Upper lobe of right lung (tissue), 1 donor: Measurements from ENCODE around the gene GPRC5A. TPM values are rescaled to one million over a fixed set of nuclear protein-coding genes. Genes with fewer than 3 reads are reported as not detected.

Experiments
- ATAC-seq: fragments of 200-7000 bp; cut with Tn5 transposase; one replicate; pipeline ENCODE4 v1.9.1; 2020; ENCODE audit warnings: mild to moderate bottlenecking, moderate library complexity
- DNase-seq: peaks from one replicate; pipeline ENCODE4 v3.0.0-alpha.2; 2020
- H3K27ac ChIP-seq: fragments of 200-600 bp; one replicate; pipeline ENCODE4 v1.8.0; 2022
- H3K27me3 ChIP-seq: fragments of 200-600 bp; one replicate; pipeline ENCODE4 v1.8.0; 2022; ENCODE audit warnings: mild to moderate bottlenecking
- H3K36me3 ChIP-seq: fragments of 200-600 bp; one replicate; pipeline ENCODE4 v1.8.0; 2022
- H3K4me1 ChIP-seq: fragments of 200-600 bp; one replicate; pipeline ENCODE4 v1.8.0; 2022
- H3K4me3 ChIP-seq: fragments of 200-600 bp; one replicate; pipeline ENCODE4 v1.8.0; 2022; ENCODE audit warnings: mild to moderate bottlenecking
- H3K9me3 ChIP-seq: fragments of 200-600 bp; one replicate; pipeline ENCODE4 v1.8.0; 2022
- CTCF ChIP-seq: fragments of 200-600 bp; IDR thresholded peaks from one replicate; pipeline ENCODE4 v1.8.0; 2022; ENCODE audit warnings: antibody characterized with exemption
- intact Hi-C: fragments of 100-400 bp; cut with DNase I; formaldehyde crosslinking; loops from one replicate; pipeline ENCODE4 v1.11.0; 2022
- total RNA-seq: library from RNA; stranded (reverse); fragmentation: NEBNext Ultra II Directional; extraction: Animal tissue kit (Norgen Biotek cat#: 25700); gene quantifications from one replicate; pipeline ENCODE4 v1.2.1, GENCODE V29; 2021
- donor health status: DM: no; HTN: yes; CAD: no; lungs with severe emphysema.

GPRC5A gene
- total RNA-seq, 1 donor from 2014 or later: 886 TPM

GRCh38 chr12:12947902-12948301 lies 56.5 kb downstream of the GPRC5A start:
- ATAC-seq (no peak), DNase-seq (no peak)
- TF ChIP-seq CTCF: no peak
- Histone ChIP-seq H3K27me3 (no peaks in the 10 kb centered on the region), H3K27ac (no peak overlapping the region), H3K36me3 (no peaks in the 10 kb centered on the region), H3K4me3 (no peak overlapping the region), H3K4me1 (peaks cover 7% of the 10 kb centered on the region), H3K9me3 (no peaks in the 10 kb centered on the region)
- intact Hi-C loops: no loop called here

- no peaks in the 10 kb centered on the region for H3K9me3 ChIP-seq
Observed at GRCh38 chr12:12951504-12951903, 60.1 kb downstream of the GPRC5A start.

GRCh38 chr12:12952036-12952435 lies 60.7 kb downstream of the GPRC5A start, which contains the start of gene GPRC5D:
TSS of gene GPRC5D (minus strand) at chr12:12952170. CDS start at chr12:12950384, 1,786 bp downstream.
- H3K4me3 ChIP-seq: no peak within 1 kb of the TSS
- H3K9me3 ChIP-seq: no peaks in the 10 kb centered on the region
- DNase-seq (no peak), ATAC-seq (no peak)
- no peaks in the 10 kb centered on the region for H3K4me1 ChIP-seq
- H3K27ac ChIP-seq: no peak within 1 kb of the TSS
- H3K36me3 ChIP-seq: no peaks in the 10 kb centered on the region
- no peaks in the 10 kb centered on the region for H3K27me3 ChIP-seq
- intact Hi-C loops: no loop called here
- TF ChIP-seq CTCF: no peak

More at GRCh38 chr12:12951504-12951903, 60.1 kb downstream of the GPRC5A start:
- ATAC-seq (no peak), DNase-seq (no peak)
- H3K4me1 ChIP-seq: no peaks in the 10 kb centered on the region
- no peaks in the 10 kb centered on the region for H3K27me3 ChIP-seq
- H3K36me3 ChIP-seq: no peaks in the 10 kb centered on the region
- no peak overlapping the region for H3K27ac ChIP-seq
- intact Hi-C loops: no loop called here
- no peak overlapping the region for H3K4me3 ChIP-seq
- TF ChIP-seq CTCF: no peak

- TF ChIP-seq CTCF: no peak
- Histone ChIP-seq H3K27me3 (no peaks in the 10 kb centered on the region), H3K4me3 (no peak overlapping the region), H3K27ac (no peak overlapping the region), H3K36me3 (no peaks in the 10 kb centered on the region), H3K9me3 (no peaks in the 10 kb centered on the region), H3K4me1 (no peaks in the 10 kb centered on the region)
- ATAC-seq (no peak), DNase-seq (no peak)
- intact Hi-C loops: no loop called here
Observed at GRCh38 chr12:12954356-12954755, 63.0 kb downstream of the GPRC5A start.

GRCh38 chr12:12954878-12955625 lies 63.7 kb downstream of the GPRC5A start:
- H3K27ac ChIP-seq: no peak overlapping the region
- intact Hi-C loops: no loop called here
- no peak for TF ChIP-seq CTCF

More at GRCh38 chr12:12954878-12955625, 63.7 kb downstream of the GPRC5A start:
- Histone ChIP-seq H3K9me3 (no peaks in the 10 kb centered on the region), H3K36me3 (no peaks in the 10 kb centered on the region), H3K4me3 (no peak overlapping the region), H3K4me1 (no peaks in the 10 kb centered on the region), H3K27me3 (no peaks in the 10 kb centered on the region)
- ATAC-seq: peak; percentile 44
- no peak for DNase-seq
